ENCODE data around the gene NINL.

The NINL gene

GRCh38 chr20:25508083-25508770, 77.1 kb downstream of the NINL start:
- no peak for TF ChIP-seq POLR2AphosphoS5 (IDR thresholded peaks at IDR 0.05; ENCODE audit: low read depth)
- no peak for TF ChIP-seq CTCF (IDR thresholded peaks at IDR 0.05; ENCODE audit: insufficient read depth, low read length)
- no peak for TF ChIP-seq SPI1 (IDR thresholded peaks at IDR 0.05; ENCODE audit: borderline replicate concordance, low read depth)
- TF ChIP-seq, protein P1, sequence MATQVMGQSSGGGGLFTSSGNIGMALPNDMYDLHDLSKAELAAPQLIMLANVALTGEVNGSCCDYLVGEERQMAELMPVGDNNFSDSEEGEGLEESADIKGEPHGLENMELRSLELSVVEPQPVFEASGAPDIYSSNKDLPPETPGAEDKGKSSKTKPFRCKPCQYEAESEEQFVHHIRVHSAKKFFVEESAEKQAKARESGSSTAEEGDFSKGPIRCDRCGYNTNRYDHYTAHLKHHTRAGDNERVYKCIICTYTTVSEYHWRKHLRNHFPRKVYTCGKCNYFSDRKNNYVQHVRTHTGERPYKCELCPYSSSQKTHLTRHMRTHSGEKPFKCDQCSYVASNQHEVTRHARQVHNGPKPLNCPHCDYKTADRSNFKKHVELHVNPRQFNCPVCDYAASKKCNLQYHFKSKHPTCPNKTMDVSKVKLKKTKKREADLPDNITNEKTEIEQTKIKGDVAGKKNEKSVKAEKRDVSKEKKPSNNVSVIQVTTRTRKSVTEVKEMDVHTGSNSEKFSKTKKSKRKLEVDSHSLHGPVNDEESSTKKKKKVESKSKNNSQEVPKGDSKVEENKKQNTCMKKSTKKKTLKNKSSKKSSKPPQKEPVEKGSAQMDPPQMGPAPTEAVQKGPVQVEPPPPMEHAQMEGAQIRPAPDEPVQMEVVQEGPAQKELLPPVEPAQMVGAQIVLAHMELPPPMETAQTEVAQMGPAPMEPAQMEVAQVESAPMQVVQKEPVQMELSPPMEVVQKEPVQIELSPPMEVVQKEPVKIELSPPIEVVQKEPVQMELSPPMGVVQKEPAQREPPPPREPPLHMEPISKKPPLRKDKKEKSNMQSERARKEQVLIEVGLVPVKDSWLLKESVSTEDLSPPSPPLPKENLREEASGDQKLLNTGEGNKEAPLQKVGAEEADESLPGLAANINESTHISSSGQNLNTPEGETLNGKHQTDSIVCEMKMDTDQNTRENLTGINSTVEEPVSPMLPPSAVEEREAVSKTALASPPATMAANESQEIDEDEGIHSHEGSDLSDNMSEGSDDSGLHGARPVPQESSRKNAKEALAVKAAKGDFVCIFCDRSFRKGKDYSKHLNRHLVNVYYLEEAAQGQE (IDR thresholded peaks at IDR 0.05; ENCODE audit: insufficient replicate concordance, low read depth), result no peak
- no peak for TF ChIP-seq GABPA (IDR thresholded peaks at IDR 0.05; ENCODE audit: low read depth)
- no peak for DNase-seq (ENCODE audit: low read depth in 1 of 2, low spot score in 1 of 2)
- H3K27ac ChIP-seq (replicated peaks), result no peak overlapping the region
- H3K4me3 ChIP-seq (replicated peaks; ENCODE audit: insufficient read depth, low read length), result no peak overlapping the region
- H3K27me3 ChIP-seq (ENCODE audit: insufficient read depth, poor library complexity, severe bottlenecking), result no peaks in the 10 kb centered on the region

DNA sequence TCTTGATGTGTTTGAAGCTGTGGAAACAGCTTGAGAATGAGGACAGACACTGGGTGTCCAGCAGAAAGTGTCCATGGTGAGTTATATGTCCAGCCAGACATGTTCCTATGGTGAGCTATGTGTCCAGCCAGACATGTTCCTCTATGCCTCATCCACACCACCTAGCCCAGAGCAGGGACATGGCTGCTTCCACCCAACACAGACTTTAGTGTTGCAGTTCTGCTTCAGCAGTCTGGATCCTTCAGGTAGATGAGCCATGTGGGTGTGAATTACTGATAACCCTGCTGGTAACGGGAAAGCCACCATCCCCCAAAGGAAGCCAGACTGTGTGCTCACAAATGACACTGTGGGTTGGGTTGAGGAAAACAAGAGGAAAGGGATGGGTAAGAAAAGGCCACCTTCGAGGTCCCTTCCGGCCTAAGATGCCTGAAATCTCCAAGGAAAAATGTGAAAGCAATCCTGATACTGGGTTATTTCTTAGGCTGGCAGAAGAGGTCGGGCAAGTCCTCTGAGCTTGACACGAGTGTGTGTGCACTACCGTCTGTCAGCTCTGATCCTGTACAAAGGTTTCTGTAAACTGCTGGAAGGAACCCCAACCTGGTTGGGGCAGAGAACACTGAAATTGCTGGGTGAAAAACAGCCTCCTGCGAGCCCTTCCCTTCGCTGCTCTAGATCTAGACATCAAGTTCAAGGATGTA, 77.8 kb downstream of the NINL start:
- Histone ChIP-seq H3K27ac (replicated peaks) (no peak overlapping the region), H3K27me3 (ENCODE audit: insufficient read depth, poor library complexity, severe bottlenecking) (no peaks in the 10 kb centered on the region), H3K4me3 (replicated peaks; ENCODE audit: insufficient read depth, low read length) (no peak overlapping the region)
- TF ChIP-seq CTCF (IDR thresholded peaks at IDR 0.05; ENCODE audit: insufficient read depth, low read length) (no peak), POLR2AphosphoS5 (IDR thresholded peaks at IDR 0.05; ENCODE audit: low read depth) (no peak), SPI1 (IDR thresholded peaks at IDR 0.05; ENCODE audit: borderline replicate concordance, low read depth) (no peak), GABPA (IDR thresholded peaks at IDR 0.05; ENCODE audit: low read depth) (no peak)
- TF ChIP-seq, protein P1 (IDR thresholded peaks at IDR 0.05; ENCODE audit: insufficient replicate concordance, low read depth), result no peak
- DNase-seq (ENCODE audit: low read depth in 1 of 2, low spot score in 1 of 2), result no peak

DNA sequence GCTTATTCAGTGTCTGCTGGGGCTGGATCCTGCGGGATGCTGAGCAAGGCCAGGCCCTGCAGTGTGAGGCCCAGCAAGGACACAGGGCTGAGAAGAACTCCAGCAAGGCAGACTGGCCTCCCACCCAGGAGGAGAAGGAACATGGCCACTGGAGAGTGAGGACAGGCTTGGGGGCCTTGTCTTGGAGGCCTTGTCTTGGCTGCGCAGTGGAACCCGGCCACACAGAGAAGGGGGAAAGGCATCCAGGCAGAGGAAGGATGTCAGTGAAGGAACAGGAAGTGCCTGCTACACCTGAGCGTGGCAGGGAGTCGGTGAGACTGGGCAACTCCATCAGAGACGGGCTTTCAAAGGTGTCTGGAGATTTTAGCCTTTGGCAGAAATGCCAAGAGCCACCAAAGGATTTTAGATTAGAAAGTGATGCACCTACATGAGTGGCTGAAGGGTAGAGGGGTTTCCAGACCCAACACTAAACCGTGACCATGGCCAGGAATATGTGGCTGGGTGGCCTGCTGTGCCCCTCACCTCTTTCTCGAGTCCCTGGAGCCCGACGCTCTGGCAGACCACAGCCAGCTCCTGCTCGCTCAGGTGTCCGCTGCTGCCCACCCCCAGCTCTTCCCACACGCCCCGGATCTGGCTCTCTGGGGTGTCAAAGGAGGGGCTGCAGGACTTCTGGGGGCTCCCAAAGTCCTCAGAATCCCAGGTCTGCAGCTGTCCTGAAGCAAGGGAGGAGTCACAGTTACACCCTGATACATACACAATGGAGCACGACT, 80.8 kb downstream of the NINL start:
- TF ChIP-seq CTCF (IDR thresholded peaks at IDR 0.05; ENCODE audit: insufficient read depth, low read length), result no peak
- no peaks in the 10 kb centered on the region for H3K27me3 ChIP-seq (ENCODE audit: insufficient read depth, poor library complexity, severe bottlenecking)
- H3K27ac ChIP-seq (replicated peaks), result no peak overlapping the region
- DNase-seq (ENCODE audit: low read depth in 1 of 2, low spot score in 1 of 2), result no peak
- H3K4me3 ChIP-seq (replicated peaks; ENCODE audit: insufficient read depth, low read length), result no peak overlapping the region

Data from HL-60 (cell line).